C1 segment of cervical spinal cord (tissue), 14 donors: ENCODE measurements around the gene DGKG.

Source experiments
- DNase-seq, 14 donors: peaks; one replicate each; lab custom pipeline; 2025; lab: John Stamatoyannopoulos, UW

Gene DGKG

DNA sequence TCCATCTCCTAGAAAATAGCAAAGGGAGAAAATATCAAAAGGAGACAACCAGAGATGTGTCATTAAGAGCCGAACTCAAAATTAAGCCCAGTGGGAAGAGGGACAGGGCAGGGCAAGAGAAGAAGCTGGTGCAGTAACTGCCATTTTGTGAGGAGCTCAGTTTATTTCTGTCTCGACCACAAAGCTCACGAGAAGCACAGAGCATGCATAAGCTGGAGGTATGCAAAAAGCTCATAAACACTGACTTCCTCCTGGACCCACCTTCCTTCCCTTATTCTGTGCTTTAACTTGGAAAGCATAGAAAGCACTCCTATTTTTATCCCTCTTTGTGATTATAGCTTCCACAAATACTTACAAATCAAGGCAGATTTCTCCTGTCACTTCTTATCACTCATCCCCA lies 81.3 kb downstream of the DGKG start:
- no peak for DNase-seq

- no peak for DNase-seq
These were observed 84.6 kb downstream of the DGKG start for GRCh38 chr3:186277268-186277909.

GRCh38 chr3:186275436-186275835 lies 86.6 kb downstream of the DGKG start:
- DNase-seq = no peak

- DNase-seq = no peak
These were observed 88.4 kb downstream of the DGKG start for GRCh38 chr3:186273586-186273985.

DNA sequence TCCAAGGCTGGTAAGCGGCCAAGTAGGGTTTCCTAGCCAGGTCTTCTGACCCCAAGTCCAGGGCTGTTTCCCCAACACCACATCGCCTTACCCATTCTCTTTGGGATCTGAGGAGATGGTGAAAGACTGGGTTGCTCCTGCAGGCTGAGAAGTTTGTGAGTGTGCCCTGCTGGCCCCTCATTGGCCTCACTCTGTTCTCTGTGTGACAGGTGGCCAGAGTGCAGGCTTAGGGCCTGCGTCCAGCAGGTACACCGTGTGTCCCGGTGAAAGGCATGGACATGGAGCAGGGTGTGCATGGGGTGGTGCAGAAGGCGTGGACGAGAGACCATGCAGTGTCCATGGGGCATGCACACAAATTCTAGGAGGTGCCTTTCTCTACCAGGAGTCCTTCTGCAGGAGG lies 91.3 kb downstream of the DGKG start:
- peak in 1 of 14 donors; percentile 36 for DNase-seq

- no peak for DNase-seq
These were observed 93.2 kb downstream of the DGKG start for GRCh38 chr3:186268616-186269448.

DNA sequence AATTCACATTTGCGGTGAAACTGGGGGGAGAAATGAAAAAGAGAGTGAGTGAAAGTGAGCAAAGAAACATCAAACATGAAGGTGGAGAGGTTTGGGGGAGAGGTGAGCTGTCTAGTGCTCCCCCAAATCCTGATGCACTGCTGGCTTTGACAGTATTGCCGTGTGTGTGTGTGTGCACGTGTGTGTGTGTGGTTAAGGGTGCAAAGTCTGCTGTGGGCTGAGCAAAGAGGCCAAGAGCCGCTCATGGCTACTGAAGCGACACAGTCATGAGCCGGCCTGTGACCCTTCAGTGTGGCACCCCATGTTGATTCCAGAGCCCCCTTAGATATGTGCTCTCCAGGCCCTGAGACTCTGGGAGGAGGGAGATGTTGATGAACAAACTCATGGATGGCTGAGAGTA lies 94.3 kb downstream of the DGKG start:
- no peak for DNase-seq

DNA sequence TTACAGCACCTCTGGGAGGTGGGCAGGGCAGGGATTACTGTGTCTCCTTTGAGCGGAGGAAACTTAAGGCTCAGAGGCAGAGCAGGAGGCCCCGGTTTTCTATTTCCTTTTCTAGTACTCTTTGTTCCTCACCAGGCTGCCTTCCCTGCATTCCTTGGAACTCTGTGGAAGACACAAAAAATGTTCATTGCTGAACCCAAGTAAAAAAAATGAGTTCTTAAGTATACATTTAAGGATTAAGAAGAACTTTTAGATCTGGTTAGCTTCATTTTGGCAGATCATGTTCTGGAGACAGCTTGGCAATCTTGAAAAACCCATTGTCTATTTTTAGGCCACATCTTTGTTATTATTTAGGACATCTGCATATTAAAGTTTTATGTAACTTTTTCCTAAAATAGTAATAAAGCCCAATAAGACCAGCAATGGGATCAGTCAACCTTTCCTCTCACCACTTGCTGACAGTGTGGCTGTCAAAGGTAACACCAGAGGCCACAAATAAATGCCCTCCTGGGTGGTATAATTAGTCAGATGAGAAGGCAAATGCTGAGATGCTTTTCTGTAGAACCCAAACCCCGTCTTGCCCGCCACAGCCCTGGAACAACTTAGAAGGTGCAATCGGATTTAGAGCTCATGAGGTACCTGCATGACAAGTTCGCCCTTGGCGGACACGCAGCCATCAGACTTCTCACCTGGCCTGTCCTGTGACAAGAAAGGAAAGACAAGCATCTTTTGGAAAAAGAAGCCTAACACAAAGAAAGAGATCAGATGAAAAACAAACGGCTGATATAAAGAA lies 97.2 kb downstream of the DGKG start:
- no peak for DNase-seq

GRCh38 chr3:186261638-186262037 lies 100.4 kb downstream of the DGKG start:
- DNase-seq = no peak

GRCh38 chr3:186260726-186261125 lies 101.3 kb downstream of the DGKG start:
- DNase-seq = no peak

DNA sequence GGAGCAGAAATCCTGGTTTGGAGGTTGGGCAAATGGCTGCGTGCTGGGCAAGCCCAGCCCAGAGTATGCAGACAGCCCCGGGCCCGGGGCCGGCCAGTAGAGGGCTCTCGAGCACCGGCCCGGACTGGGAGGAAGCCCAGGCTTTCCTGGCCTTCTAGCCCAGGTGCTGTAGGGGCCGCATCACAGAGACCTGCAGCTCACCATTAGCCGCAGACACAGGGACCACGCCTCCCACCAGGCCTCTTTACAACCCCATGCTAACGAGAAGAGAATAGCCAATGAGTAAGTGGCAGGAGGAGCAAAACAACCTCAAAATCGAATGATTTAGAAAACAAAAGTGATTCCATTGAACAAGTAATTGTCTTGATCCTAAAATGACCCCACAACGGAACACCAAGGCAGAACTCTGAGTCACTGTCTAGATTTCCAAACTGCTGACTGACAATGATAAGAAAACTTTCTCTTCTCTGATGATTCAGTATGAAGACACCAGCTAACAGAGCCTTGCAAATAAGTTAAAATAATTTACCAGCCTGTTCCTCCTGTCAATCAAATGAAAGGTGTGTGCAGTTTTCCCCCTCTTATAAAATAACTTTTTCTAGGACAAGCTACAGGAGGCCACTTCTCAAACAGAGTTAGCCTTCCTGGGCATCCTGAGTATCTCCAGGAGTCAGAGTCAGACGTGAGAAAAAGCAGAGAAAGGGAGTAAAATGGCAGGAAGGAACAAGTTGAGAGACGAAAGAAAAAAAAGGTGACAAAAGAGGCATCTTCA lies 102.2 kb downstream of the DGKG start:
- peak in 12 of 14 donors; percentile 16 to 68 (median 33) for DNase-seq

- DNase-seq = no peak
These were observed 103.1 kb downstream of the DGKG start for GRCh38 chr3:186258968-186259367.

GRCh38 chr3:186257866-186258265 lies 104.2 kb downstream of the DGKG start:
- no peak for DNase-seq

GRCh38 chr3:186255703-186256331 lies 106.2 kb downstream of the DGKG start:
- peak in 2 of 14 donors; percentile 8 to 74 for DNase-seq

DNA sequence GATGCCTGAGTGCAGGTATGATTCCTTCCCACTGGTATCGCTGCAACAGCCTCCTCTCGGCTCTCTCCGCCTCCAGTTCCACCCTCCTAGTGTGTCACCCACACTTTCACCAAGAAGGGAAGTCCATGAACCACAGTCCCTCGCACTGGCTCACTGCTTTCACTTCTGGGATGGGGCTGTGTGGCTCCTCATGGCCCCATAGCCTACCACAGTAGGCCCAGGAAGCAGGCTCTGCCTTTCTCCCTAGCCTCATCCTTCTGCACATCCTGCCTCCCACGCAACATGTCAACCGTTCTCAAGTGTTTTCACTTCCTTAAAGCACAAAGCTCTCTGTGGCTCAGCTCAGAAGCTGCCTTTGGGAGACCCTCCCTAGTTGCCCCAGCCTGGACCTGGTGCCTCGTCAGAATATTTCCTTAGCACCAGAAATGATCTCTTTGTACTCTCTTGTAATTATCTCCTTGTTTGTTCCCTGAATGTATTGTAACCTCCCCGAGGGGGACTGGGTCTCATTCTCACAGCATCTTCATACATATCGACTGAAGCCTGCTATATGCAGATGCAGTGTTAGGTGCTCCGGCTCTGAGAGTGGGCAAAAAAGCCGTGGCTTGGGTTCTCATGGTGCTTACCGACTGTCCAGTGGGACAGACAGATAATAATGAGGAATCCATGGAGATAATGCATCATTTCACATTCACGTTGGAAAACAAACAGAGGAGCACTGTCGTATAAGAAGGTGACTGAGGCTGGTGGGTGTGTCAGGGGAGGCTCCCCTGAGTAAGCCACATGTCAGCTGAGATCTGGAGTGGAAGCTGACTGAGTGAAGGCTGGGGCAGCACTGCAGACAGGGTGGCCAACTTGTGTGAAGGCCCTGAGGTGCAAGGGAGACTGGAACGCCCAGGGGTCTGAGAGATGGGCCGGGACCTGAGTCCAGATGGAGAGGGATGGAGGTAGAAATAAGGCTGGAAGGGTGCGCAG lies 107.1 kb downstream of the DGKG start:
- DNase-seq = peak in 7 of 14 donors; percentile 4 to 35 (median 11)

GRCh38 chr3:186251948-186252619 lies 110.0 kb downstream of the DGKG start:
- no peak for DNase-seq

GRCh38 chr3:186248850-186249249 lies 113.2 kb downstream of the DGKG start:
- no peak for DNase-seq

DNA sequence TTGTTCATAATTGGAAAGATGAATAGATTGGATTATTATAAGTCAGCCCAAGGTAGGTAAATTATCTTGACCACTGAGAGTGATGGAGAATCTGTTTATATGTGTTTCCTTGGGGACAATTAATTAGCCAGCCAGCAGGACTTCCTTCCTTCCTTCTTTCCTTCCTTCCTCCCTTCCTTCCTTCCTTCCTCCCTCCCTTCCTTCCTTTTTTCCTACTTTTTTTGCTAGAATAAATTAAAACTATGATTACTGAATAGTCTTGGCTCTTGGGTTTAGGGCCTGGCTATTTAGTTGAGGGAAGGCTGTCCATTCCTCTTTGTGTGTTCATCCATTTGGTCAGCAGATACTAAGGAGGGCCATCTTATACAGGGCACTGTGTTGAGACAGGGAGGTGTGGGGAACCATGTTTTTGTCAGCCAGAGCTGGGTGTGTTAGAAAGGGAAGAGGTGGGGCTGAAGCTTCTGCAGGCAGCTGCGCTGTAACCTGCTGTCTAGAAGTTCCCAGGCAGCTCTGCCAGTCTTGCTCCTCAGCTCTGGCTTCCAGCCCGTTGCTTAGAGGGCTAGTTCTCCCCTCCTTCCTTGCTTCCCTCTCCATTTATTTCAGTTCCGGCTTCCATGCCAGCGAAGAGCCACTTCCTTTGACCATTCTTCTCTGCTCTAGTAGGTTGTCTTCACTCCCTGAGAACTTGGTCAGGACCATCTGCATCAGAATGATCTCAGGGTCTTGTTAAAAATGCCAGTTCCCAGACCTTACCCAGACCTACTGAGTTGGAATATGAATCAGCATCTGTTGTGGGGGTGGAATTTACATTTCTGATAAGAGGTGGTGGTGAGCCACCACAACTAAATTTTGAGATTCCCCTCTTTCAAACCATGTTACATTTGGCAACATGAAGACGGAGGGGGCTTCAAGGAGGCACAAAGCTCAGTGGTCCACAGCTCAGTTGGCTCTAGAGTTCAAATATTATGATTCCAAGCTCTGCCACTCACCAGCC lies 113.9 kb downstream of the DGKG start:
- peak in 2 of 14 donors; percentile 2 to 11 for DNase-seq
